Endothelial cell (in vitro differentiated cells): Measurements from ENCODE around the gene TCAIM. TPM values are rescaled to one million over a fixed set of nuclear protein-coding genes. Genes with fewer than 3 reads are reported as not detected.
"Not testable (repeated sequence)": the region's sequence is repeated elsewhere in the genome, so short reads cannot be mapped to it uniquely, and the experiment has no call there.

ENCODE experiments used
- DNase-seq: peaks from one replicate; pipeline ENCODE4 v3.0.0; 2021; ENCODE audit warnings: low spot score
- H3K27ac Mint-ChIP-seq: one replicate; pipeline ENCODE4 v1.8.0; 2021; ENCODE audit warnings: mixed read lengths, inconsistent platforms; ENCODE audit not compliant: unreplicated experiment
- H3K27me3 Mint-ChIP-seq: one replicate; pipeline ENCODE4 v1.8.0; 2021; ENCODE audit warnings: mild to moderate bottlenecking, moderate library complexity, mixed read lengths, inconsistent platforms; ENCODE audit not compliant: unreplicated experiment
- H3K36me3 Mint-ChIP-seq: one replicate; pipeline ENCODE4 v1.8.0; 2021; ENCODE audit warnings: mild to moderate bottlenecking, low read depth, mixed read lengths, inconsistent platforms; ENCODE audit not compliant: unreplicated experiment
- H3K4me1 Mint-ChIP-seq: one replicate; pipeline ENCODE4 v1.8.0; 2021; ENCODE audit warnings: mild to moderate bottlenecking, mixed read lengths, inconsistent platforms; ENCODE audit not compliant: unreplicated experiment
- H3K4me3 Mint-ChIP-seq: one replicate; pipeline ENCODE4 v1.8.0; 2021; ENCODE audit warnings: mild to moderate bottlenecking, mixed read lengths, inconsistent platforms; ENCODE audit not compliant: unreplicated experiment
- H3K9me3 Mint-ChIP-seq: one replicate; pipeline ENCODE4 v1.8.0; 2021; ENCODE audit warnings: mixed read lengths, inconsistent platforms; ENCODE audit not compliant: unreplicated experiment
- total RNA-seq: library from RNA; stranded (reverse); fragmentation: NEBNext Ultra II Directional; extraction: Animal tissue kit (Norgen Biotek cat#: 25700); gene quantifications from one replicate; pipeline ENCODE4 v1.2.1, GENCODE V29; 2021; ENCODE audit not compliant: unreplicated experiment
- TF ChIP-seq, protein P1 (sequence below): fragments of 200-600 bp; sonication (generic); IDR thresholded peaks from one replicate; pipeline ENCODE4 v1.5.0; 2021; ENCODE audit warnings: antibody characterized with exemption; ENCODE audit not compliant: unreplicated experiment

Gene TCAIM
- total RNA-seq, 1 donor from 2014 or later: 20.5 TPM

DNA sequence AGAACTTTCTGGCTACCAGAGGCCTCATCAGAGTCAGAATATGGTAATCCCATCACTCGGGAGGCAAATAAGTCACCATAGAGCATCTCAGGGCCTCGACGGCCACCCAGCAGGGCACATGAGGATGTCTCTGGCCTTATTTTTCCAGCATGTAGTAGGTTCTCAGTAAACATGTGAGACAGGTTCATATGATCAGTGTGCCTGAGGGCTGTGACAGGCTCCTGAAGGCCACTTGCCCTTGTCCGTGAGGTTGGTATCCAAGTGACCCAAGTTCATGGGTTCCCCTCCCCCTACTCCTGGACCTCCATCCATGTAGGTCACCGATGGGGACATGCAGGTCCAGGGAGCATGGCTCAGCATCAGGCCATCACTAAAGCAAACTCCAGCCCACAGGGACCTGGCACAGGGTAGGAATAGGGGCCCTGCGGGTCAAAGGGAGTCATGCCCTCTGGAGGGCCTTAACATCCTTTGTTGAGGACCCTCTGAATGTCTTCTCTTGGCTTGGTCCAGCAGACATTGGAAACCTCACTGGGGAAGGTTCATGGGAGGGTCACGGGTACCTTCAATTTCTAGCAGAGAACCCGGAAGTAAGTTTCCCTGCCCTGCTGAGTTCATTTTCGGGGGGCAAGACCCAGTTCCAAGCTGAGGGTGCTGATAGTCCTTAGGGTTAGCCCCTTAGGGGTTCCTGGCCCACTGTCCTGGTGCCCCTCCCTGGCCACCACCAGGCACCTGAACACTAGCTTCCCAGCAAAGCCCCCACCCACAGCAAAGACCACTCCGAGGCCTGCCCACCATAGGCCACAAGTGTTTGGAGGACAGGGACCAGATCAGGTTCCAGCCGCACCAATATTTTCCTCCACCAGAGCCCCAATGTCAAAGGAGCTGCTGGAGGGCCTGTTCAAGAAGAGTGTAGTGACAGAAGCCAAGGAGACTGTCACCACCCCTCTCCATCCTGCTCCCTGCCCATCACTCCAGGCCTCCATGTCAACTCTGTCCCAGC lies 77.8 kb downstream of the TCAIM start:
- Mint-ChIP-seq H3K27me3 (peaks cover 9% of the 10 kb centered on the region), H3K9me3 (no peaks in the 10 kb centered on the region), H3K36me3 (peaks cover 9% of the 10 kb centered on the region), H3K4me1 (peaks cover 2% of the 10 kb centered on the region), H3K27ac (no peak overlapping the region), H3K4me3 (no peak overlapping the region)
- no peak for DNase-seq
- TF ChIP-seq, protein P1, sequence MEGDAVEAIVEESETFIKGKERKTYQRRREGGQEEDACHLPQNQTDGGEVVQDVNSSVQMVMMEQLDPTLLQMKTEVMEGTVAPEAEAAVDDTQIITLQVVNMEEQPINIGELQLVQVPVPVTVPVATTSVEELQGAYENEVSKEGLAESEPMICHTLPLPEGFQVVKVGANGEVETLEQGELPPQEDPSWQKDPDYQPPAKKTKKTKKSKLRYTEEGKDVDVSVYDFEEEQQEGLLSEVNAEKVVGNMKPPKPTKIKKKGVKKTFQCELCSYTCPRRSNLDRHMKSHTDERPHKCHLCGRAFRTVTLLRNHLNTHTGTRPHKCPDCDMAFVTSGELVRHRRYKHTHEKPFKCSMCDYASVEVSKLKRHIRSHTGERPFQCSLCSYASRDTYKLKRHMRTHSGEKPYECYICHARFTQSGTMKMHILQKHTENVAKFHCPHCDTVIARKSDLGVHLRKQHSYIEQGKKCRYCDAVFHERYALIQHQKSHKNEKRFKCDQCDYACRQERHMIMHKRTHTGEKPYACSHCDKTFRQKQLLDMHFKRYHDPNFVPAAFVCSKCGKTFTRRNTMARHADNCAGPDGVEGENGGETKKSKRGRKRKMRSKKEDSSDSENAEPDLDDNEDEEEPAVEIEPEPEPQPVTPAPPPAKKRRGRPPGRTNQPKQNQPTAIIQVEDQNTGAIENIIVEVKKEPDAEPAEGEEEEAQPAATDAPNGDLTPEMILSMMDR: no peak

DNA sequence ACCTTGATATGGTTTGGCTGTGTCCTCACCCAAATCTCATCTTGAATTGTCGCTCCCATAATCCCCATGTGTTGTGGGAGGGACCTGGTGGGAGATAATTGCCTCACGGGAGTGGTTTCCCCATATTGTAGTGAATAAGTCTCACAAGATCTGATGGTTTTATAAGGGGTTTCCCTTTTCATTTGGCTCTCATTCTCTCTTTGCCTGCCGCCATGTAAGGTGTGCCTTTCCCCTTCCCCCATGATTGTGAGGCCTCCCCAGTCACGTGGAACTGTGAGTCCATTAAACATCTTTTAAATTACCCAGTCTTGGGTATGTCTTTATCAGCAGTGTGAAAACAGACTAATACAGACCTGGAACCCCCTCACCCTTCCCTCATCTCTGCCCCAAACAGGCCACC lies 79.6 kb downstream of the TCAIM start:
- H3K27ac Mint-ChIP-seq: not testable (repeated sequence)

DNA sequence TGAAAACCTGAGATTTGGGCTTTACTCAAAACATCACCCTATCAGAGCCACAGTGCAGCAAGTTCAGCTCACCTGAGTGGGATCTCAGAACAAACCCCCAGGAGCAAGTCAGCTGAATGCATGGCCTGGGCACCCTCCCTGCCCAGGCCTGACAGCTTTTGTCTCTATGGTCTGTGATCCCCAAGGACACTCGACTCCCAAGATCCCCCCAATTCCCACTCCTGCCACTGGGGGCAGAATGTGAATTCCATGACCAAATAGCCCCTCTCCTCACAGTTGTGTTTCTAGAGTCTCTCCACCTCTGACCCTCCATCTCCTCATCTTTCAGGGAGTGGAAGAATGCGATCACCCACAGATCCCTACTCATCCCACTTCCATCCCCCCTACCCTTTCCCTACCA lies 80.0 kb downstream of the TCAIM start:
- no peaks in the 10 kb centered on the region for H3K4me1 Mint-ChIP-seq

More for the DNA sequence above, 79.6 kb downstream of the TCAIM start:
- H3K4me3 Mint-ChIP-seq, H3K27me3 Mint-ChIP-seq, H3K4me1 Mint-ChIP-seq, H3K36me3 Mint-ChIP-seq, DNase-seq, H3K9me3 Mint-ChIP-seq: not testable (repeated sequence)

DNA sequence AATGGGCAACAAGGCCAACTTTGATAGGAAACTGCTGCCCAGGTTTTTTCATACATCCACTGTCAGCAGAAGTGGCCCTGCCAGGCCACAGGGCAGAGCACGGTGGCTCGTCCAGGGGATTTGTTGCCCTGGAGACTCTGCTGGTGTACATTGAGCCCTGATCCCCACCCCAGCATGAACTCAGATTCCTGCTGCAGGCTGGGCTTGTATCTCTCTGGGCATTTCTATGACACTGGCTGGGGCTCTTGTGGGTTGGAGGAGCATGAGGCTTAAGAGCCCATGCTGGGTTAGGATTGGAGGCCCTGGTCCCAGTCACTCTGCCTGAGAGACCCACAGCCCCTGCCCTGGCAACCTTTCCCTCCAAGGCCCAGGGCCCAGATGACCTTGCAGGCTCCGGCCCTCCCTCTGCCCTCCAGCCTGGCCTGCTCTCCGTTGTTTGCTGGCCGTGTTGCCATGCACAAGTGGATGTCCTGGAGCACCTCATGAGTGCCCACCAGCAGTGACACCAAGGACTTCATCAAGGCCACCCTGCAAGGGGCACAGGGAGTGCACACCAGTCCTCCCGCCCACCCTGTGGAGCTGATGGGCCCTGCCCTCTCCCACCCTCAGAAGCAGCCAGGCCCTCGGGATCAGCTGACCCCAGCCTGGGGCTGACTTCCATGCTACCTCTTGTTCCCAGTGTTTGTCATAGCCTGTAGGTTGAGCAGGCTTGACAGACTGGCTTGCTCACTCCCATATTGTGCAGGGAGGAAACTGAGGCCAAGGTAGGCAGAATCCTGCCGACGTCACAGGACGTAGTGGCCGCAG lies 80.8 kb downstream of the TCAIM start:
- H3K36me3 Mint-ChIP-seq: peaks cover 9% of the 10 kb centered on the region
- H3K27ac Mint-ChIP-seq: no peak overlapping the region
- TF ChIP-seq, protein P1: no peak
- H3K4me1 Mint-ChIP-seq: no peaks in the 10 kb centered on the region
- H3K4me3 Mint-ChIP-seq: peak overlapping the region; percentile 14
- no peak for DNase-seq
- H3K27me3 Mint-ChIP-seq: peaks cover 9% of the 10 kb centered on the region
- no peaks in the 10 kb centered on the region for H3K9me3 Mint-ChIP-seq

More for the DNA sequence above, 80.0 kb downstream of the TCAIM start:
- H3K4me3 Mint-ChIP-seq: peak overlapping the region; percentile 14
- peaks cover 9% of the 10 kb centered on the region for H3K27me3 Mint-ChIP-seq
- H3K9me3 Mint-ChIP-seq: no peaks in the 10 kb centered on the region
- TF ChIP-seq, protein P1: peak; percentile 41
- no peak overlapping the region for H3K27ac Mint-ChIP-seq
- peak; percentile 32 for DNase-seq
- H3K36me3 Mint-ChIP-seq: peaks cover 9% of the 10 kb centered on the region

DNA sequence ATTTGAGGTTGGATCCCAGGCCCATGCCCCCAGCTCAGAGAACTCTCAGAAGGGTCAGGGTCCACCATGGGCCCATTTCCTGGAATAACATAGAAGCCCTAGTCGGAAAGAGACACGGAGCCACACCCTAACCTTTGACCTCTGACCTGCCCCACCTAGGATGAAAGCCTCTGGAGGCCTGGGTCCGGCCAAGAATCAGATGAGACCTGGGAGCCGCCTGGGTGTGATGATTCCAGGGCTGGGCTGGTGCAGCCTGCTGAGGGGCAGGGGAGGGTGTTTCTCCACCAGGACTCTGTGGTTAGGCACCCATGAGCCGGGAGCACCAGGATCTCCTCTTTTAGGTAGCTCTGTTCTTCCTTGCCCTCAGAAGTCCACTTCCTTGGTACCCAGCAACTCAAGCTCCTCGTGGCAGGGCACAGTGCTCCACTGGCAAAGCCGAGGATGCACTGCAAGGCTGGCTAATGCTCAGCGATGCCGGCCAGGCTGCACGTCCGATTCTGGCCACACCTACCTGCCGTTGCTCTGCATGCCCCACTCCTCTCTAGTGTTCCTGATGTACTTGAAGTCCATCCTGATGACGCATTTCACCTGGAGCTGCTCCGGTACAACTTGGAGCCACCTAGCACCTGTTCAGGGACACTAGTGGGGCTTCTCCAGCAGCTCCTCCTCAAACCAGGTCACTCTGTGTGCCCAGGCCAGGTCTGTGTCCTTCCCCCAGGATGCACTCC lies 81.5 kb downstream of the TCAIM start:
- no peak overlapping the region for H3K4me3 Mint-ChIP-seq

More for the DNA sequence above, 81.5 kb downstream of the TCAIM start:
- H3K36me3 Mint-ChIP-seq: peaks cover 13% of the 10 kb centered on the region
- H3K9me3 Mint-ChIP-seq: no peaks in the 10 kb centered on the region
- no peak overlapping the region for H3K27ac Mint-ChIP-seq
- peaks cover 4% of the 10 kb centered on the region for H3K4me1 Mint-ChIP-seq
- TF ChIP-seq, protein P1: no peak
- H3K27me3 Mint-ChIP-seq: peaks cover 12% of the 10 kb centered on the region
- DNase-seq: no peak
